GM10266 (cell line): ENCODE measurements around the gene KLHL33.

Experiments used
- DNase-seq: peaks from one replicate; pipeline ENCODE4 v3.0.0; 2012; ENCODE audit errors: extremely low spot score
- TF ChIP-seq, protein P1 (sequence below): IDR thresholded peaks from 2 replicates; pipeline ENCODE4 v1.5.1; 2012; ENCODE audit warnings: mild to moderate bottlenecking, low read depth; ENCODE audit not compliant: control insufficient read depth, insufficient read depth; ENCODE audit errors: missing control alignments

The KLHL33 gene, protein sequence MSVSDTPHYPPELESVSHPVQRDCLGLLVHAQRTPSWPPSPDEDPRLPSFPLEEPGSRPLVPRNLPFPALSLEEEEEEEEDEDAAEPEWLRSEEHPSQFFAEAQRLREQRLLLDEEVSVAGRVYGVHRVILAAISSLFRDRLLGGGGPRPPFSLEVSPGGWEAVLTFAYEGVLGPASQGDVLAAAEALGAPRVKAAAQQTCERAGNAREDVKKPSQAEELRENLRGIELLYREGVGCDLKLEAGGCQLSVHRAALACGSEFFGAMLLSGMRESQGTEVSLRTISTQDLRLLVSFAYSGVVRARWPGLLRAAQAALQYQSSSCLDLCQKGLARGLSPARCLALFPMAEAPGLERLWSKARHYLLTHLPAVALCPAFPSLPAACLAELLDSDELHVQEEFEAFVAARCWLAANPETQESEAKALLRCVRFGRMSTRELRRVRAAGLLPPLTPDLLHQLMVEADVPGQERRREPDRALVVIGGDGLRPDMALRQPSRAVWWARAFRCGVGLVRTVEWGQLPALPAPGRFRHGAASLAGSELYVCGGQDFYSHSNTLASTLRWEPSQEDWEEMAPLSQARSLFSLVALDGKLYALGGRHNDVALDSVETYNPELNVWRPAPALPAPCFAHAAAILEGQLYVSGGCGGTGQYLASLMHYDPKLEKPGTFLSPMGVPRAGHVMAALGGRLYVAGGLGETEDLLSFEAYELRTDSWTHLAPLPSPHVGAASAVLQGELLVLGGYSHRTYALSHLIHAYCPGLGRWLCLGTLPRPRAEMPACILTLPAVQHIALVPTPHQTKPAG

DNA sequence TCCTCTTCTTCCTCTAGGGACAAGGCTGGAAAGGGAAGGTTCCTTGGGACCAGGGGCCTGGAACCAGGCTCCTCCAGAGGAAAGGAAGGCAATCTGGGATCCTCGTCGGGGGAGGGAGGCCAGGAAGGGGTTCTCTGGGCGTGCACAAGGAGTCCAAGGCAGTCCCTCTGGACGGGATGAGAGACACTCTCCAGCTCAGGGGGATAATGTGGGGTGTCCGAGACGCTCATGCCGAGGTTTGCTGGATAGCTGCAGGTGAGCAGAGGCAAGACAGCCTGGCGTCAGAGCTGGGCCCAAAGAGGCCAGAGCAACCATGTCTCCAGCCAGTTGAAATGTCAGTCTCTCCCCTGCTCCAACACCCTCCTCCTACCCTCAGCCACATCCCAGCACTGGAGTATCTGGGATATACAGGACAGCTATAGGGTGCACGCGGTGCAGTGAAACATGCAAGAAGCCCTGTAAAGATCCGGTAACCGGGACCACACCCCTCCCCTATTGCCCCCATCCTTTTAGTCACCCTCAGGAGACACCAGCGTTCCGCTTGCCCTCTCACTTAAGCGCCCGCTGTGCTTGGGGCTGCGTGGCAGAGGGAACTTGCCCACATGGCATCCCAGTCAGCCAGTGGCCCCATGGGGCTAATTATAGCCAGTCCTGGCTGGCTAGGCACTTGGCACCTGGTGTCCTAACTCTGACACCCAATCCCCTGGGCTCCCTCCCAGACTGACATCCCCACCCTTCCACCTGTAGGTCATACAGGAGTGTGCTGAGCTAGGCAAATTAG lies at the start of gene KLHL33:
Gene KLHL33 (minus strand): TSS at position 585 of the 781 bp plus-strand sequence. CDS start 355 bp downstream, at position 230.
- TF ChIP-seq, protein P1, sequence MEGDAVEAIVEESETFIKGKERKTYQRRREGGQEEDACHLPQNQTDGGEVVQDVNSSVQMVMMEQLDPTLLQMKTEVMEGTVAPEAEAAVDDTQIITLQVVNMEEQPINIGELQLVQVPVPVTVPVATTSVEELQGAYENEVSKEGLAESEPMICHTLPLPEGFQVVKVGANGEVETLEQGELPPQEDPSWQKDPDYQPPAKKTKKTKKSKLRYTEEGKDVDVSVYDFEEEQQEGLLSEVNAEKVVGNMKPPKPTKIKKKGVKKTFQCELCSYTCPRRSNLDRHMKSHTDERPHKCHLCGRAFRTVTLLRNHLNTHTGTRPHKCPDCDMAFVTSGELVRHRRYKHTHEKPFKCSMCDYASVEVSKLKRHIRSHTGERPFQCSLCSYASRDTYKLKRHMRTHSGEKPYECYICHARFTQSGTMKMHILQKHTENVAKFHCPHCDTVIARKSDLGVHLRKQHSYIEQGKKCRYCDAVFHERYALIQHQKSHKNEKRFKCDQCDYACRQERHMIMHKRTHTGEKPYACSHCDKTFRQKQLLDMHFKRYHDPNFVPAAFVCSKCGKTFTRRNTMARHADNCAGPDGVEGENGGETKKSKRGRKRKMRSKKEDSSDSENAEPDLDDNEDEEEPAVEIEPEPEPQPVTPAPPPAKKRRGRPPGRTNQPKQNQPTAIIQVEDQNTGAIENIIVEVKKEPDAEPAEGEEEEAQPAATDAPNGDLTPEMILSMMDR = no peak
- DNase-seq = no peak

DNA sequence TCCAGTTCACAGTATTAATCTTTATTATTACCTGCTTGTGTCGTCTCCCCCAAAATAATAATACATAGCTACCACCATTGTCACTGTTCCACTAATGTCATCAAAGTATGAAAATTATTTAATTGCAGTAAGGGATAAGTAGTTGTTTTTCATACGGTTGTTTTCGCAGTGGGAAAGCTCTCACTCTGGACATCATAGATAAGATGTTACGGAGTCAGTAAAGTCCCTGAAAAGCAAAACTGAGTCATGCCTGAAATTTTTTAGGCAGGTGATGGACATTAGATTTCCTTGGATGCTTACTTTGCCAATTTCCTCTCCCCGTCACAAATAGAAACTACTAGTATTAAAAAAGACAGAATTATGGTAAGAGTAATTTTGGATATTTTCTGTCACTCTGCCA lies 46.4 kb upstream of the KLHL33 start:
- TF ChIP-seq, protein P1 = no peak

DNA sequence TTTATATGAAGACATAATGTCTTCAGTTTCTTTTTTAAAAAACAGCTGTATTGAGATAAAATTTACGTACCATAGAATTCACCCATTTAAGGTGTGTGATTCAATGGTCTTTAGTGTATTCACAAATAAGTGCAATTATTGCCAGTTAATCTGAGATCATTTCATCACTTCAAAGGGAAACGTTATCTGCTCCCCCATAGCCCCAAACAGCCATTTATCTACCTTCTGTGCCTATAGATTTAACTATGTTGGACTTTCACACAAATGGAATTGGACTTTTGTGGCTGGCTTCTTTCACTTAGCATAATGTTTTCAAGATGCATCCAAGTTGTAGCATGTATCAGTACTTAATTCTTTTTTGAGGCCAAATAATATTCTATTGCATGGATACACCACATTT lies 42.9 kb upstream of the KLHL33 start:
- TF ChIP-seq, protein P1 = no peak
- DNase-seq = no peak

More for the DNA sequence above, 46.4 kb upstream of the KLHL33 start:
- DNase-seq = no peak

DNA sequence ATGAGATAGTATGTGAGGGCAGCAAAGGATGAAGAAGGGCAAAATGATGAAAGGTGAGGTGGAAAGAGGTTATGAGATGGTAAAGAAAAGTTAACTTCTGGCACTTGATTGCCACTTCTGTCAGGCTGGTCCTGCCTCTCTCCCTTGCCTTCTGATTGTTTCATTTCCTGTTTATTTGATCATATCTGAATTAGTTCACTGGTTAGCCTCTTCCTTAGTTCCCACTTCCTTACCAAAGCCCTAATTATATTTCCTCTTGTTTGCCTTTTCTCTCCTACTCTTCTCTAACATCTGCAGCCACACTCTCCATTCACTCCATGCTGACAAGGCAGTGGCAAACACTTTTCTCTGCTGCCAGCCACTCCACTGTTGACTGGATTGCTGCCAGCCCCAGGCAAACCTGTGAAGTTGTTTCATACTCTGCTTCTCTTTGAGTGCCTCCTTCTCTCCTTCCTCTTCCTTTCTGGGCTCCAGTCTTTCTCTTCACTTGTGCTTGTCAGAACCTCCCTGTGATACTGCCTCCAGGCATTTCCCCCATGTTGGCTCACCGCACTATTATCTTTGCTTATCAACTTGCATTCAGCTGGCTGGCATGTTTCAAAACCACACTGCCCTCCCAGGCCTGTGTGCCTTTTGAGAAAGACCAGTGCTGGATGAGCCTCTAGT lies 41.4 kb upstream of the KLHL33 start:
- TF ChIP-seq, protein P1 = no peak
- no peak for DNase-seq

DNA sequence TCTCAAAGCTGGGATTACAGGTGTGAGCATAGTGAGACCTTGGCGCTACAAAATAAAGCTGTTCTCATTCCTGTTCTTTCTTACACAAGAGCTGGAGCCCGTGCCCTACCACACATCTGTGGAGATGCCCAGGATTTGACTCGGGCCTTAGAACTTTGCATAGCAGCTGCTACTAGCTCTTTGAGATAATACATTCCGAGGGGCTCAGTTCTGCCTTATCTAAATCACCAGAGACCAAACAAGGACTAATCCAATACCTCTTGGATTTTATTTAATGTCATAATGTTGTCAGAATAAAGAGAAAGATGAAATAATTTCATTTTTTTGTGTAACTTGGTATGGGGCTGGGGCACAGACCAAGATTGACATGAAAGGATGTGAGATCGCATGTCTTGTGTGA lies 40.8 kb upstream of the KLHL33 start:
- no peak for DNase-seq

DNA sequence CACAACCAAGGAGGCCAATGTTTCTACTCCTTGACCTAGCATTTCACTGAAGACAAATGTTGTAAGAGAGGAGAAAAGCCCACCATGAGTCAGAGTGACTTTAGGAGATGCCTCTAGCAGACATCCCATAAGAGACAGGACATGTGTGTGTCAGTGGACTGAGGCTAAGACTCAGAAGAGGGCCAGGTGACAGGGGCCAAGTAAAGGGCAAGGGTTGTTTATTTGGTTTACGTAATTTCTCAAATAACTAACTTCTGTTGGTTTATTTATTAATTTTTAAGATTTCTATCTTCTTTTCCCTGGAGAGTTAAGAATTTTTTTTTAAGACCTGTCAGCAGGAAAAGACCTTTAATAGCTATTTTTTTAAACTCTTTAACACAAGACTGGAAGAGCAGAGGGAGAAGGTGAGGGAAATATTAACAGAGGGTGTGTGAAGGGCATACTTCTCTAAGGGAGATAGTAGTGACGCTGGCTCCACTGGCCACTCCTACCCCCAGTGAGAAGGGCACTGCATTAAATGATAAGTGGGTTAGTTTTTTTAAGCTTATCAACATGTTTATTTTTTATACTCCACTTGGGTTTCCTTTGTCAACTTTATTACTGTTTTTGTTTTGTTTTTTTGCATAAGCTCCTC lies 36.7 kb upstream of the KLHL33 start:
- DNase-seq = no peak
- TF ChIP-seq, protein P1 = no peak

More for the DNA sequence above, 40.8 kb upstream of the KLHL33 start:
- TF ChIP-seq, protein P1 = no peak
